Lung (tissue), 12 donors: ENCODE results near the gene MAN1A1. TPM values are rescaled to one million over a fixed set of nuclear protein-coding genes. Genes with fewer than 3 reads are reported as not detected.
"Not testable (repeated sequence)": the region's sequence is repeated elsewhere in the genome, so short reads cannot be mapped to it uniquely, and the experiment has no call there.

Experiments used
- ATAC-seq: fragments of 200-7000 bp; cut with Tn5 transposase; one replicate; pipeline ENCODE4 v1.9.1; 2020; ENCODE audit warnings: moderate number of reproducible peaks; ENCODE audit not compliant: insufficient read depth, low FRiP score
- DNase-seq, 3 donors: peaks; one replicate each; pipeline ENCODE4 v3.0.0-alpha.2; 2013 to 2017
- H3K27ac ChIP-seq, 2 donors: one replicate each; pipeline ENCODE4 v1.5.1; 2013; ENCODE audit warnings: mild to moderate bottlenecking in 2 of 2, moderate library complexity in 2 of 2, control low read depth in 1 of 2, inconsistent platforms in 1 of 2, low read depth in 1 of 2, low read length in 1 of 2
- H3K27me3 ChIP-seq, 3 donors: one replicate each; pipeline ENCODE4 v1.5.1; 2013; ENCODE audit warnings: low read length in 2 of 3; ENCODE audit not compliant: control insufficient read depth in 3 of 3, insufficient read depth in 3 of 3
- H3K36me3 ChIP-seq, 4 donors: one replicate each; pipeline ENCODE4 v1.5.1; 2013; ENCODE audit warnings: low read length in 4 of 4, mild to moderate bottlenecking in 1 of 4, moderate library complexity in 1 of 4; ENCODE audit not compliant: control insufficient read depth in 4 of 4, insufficient read depth in 4 of 4
- H3K4me1 ChIP-seq, 5 donors: one replicate each; pipeline ENCODE4 v1.5.1; 2013; ENCODE audit warnings: low read length in 5 of 5, mild to moderate bottlenecking in 2 of 5, moderate library complexity in 1 of 5; ENCODE audit not compliant: control insufficient read depth in 5 of 5, insufficient read depth in 5 of 5
- H3K4me3 ChIP-seq: one replicate; pipeline ENCODE4 v1.5.1; 2013; ENCODE audit warnings: mild to moderate bottlenecking, control low read depth, moderate library complexity
- H3K9ac ChIP-seq, 2 donors: one replicate each; pipeline ENCODE4 v1.5.1; 2013; ENCODE audit warnings: low read length in 2 of 2, control low read depth in 1 of 2; ENCODE audit not compliant: insufficient read depth in 1 of 2
- H3K9me3 ChIP-seq, 4 donors: one replicate each; pipeline ENCODE4 v1.5.1; 2013; ENCODE audit warnings: low read length in 3 of 4, mild to moderate bottlenecking in 1 of 4, moderate library complexity in 1 of 4; ENCODE audit not compliant: control insufficient read depth in 4 of 4, insufficient read depth in 3 of 4
- WGBS, 2 donors: extraction: QIAGEN DNeasy Blood & Tissue Kit; methylation state at CpG; one replicate each; pipeline ENCODE4 v1.1.7; 2013; 5-methylcytosine and 5-hydroxymethylcytosine counted together
- polyA plus RNA-seq, 2 donors: library from polyadenylated mRNA; stranded (reverse); fragments of 200-250 nt; gene quantifications; one replicate each; pipeline ENCODE4 v1.2.1, GENCODE V29; 2013
- total RNA-seq, 2 donors: library from RNA; depleted of rRNA in 1 of 2; stranded (reverse); fragments of >200 nt in 1 of 2; gene quantifications; one replicate each; pipeline ENCODE4 v1.2.1, GENCODE V29; 2014 to 2021
- TF ChIP-seq, protein P1 (sequence below): IDR thresholded peaks from 2 replicates; pipeline ENCODE4 v1.5.1; 2012; ENCODE audit warnings: mild to moderate bottlenecking; ENCODE audit errors: control extremely low read depth, extremely low read depth
- donor health status: control.
- donor health status: control.
- donor health status: Bipolar disorder and iron deficiency.
- donor health status: healthy.
- donor health status: DM: yes; HTN: yes; CAD: no.

The MAN1A1 gene
- total and polyA plus RNA-seq, 4 donors: 13.9 to 71.0 (median 48.2) TPM

- no peaks in the 10 kb centered on the region for H3K36me3 ChIP-seq
- no peak overlapping the region for H3K27ac ChIP-seq
- no peak overlapping the region for H3K4me3 ChIP-seq
- peak; percentile 51 for ATAC-seq
- peaks cover 0 to 41% (median 12%) of the 10 kb centered on the region in 5 donors for H3K4me1 ChIP-seq
- no peak overlapping the region for H3K9ac ChIP-seq
- TF ChIP-seq, protein P1, sequence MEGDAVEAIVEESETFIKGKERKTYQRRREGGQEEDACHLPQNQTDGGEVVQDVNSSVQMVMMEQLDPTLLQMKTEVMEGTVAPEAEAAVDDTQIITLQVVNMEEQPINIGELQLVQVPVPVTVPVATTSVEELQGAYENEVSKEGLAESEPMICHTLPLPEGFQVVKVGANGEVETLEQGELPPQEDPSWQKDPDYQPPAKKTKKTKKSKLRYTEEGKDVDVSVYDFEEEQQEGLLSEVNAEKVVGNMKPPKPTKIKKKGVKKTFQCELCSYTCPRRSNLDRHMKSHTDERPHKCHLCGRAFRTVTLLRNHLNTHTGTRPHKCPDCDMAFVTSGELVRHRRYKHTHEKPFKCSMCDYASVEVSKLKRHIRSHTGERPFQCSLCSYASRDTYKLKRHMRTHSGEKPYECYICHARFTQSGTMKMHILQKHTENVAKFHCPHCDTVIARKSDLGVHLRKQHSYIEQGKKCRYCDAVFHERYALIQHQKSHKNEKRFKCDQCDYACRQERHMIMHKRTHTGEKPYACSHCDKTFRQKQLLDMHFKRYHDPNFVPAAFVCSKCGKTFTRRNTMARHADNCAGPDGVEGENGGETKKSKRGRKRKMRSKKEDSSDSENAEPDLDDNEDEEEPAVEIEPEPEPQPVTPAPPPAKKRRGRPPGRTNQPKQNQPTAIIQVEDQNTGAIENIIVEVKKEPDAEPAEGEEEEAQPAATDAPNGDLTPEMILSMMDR: no peak
- H3K27me3 ChIP-seq: no peaks in the 10 kb centered on the region
- peaks cover 0 to 2% (median 0%) of the 10 kb centered on the region in 4 donors for H3K9me3 ChIP-seq
- WGBS, 2 donors: 85 to 88% methylated on average over 9 of the region's 9 CpGs
- no peak for DNase-seq
These were observed 191.3 kb downstream of the MAN1A1 start for GRCh38 chr6:119158057-119158848.

DNA sequence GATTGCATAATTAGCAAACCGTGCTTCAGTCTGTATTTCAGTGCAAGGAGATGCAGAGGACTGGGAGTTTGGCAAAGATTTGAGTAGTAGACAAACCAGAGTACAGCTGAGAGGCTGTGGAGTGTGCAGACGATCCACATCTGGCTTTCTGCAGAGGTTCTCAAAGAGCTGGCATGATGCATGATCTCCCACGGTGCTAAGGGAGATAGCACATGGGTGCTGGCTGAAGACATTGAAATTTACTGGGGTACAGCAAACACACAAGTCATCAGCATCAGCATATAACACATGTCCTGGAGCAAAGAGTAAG, 192.1 kb downstream of the MAN1A1 start:
- Histone ChIP-seq H3K36me3 (no peaks in the 10 kb centered on the region), H3K4me3 (no peak overlapping the region), H3K9ac (no peak overlapping the region), H3K9me3 (peaks cover 0 to 2% (median 0%) of the 10 kb centered on the region in 4 donors), H3K27me3 (no peaks in the 10 kb centered on the region), H3K4me1 (peaks cover 0 to 35% (median 6%) of the 10 kb centered on the region in 5 donors), H3K27ac (no peak overlapping the region)
- DNase-seq (peak; percentile 35 to 80 (median 65)), ATAC-seq (no peak)
- 56 to 61% methylated on average over 3 of the region's 3 CpGs for WGBS, 2 donors
- TF ChIP-seq, protein P1: no peak

GRCh38 chr6:119156757-119157505, 192.6 kb downstream of the MAN1A1 start:
- TF ChIP-seq, protein P1: no peak
- no peak overlapping the region for H3K9ac ChIP-seq
- H3K36me3 ChIP-seq: no peaks in the 10 kb centered on the region
- DNase-seq: peak in 2 of 3 donors; percentile 71 to 78
- peaks cover 0 to 29% (median 3%) of the 10 kb centered on the region in 5 donors for H3K4me1 ChIP-seq
- H3K27ac ChIP-seq: no peak overlapping the region
- no peak for ATAC-seq
- no peaks in the 10 kb centered on the region for H3K27me3 ChIP-seq
- H3K9me3 ChIP-seq: peaks cover 0 to 2% (median 0%) of the 10 kb centered on the region in 4 donors
- WGBS, 2 donors: 73 to 77% methylated on average over 8 of the region's 8 CpGs
- no peak overlapping the region for H3K4me3 ChIP-seq

DNA sequence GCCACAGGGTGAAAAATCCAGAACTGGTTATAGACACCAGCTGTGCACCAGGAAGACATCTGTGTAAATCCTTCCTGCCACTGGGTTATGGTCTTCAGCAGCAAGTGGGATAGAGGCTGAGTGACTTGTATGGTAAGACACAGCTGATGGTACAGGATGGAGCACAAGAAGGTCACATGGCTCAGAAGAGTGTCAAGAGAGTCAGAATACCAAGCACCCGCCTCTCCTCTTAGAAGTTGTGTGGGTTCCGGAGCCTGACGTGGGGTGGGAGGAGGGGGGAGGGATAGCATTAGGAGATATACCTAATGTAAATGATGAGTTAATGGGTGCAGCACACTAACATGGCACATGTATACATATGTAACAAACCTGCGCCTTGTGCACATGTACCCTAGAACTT, 193.5 kb downstream of the MAN1A1 start:
- 94 to 97% methylated on average over 4 of the region's 4 CpGs for WGBS, 2 donors
- not testable (repeated sequence) for H3K9ac ChIP-seq, ATAC-seq, H3K9me3 ChIP-seq, DNase-seq, H3K4me3 ChIP-seq, H3K27ac ChIP-seq, H3K36me3 ChIP-seq, H3K27me3 ChIP-seq
- peaks cover 0 to 24% (median 0%) of the 10 kb centered on the region in 5 donors for H3K4me1 ChIP-seq
